GM12801 (cell line): ENCODE data around the gene RNF187.

ENCODE experiments used
- TF ChIP-seq, protein P1 (sequence below): IDR thresholded peaks from one replicate; pipeline ENCODE4 v1.5.1; 2011; ENCODE audit warnings: control low read depth; ENCODE audit not compliant: insufficient read length; ENCODE audit errors: extremely low read depth

Gene RNF187

DNA sequence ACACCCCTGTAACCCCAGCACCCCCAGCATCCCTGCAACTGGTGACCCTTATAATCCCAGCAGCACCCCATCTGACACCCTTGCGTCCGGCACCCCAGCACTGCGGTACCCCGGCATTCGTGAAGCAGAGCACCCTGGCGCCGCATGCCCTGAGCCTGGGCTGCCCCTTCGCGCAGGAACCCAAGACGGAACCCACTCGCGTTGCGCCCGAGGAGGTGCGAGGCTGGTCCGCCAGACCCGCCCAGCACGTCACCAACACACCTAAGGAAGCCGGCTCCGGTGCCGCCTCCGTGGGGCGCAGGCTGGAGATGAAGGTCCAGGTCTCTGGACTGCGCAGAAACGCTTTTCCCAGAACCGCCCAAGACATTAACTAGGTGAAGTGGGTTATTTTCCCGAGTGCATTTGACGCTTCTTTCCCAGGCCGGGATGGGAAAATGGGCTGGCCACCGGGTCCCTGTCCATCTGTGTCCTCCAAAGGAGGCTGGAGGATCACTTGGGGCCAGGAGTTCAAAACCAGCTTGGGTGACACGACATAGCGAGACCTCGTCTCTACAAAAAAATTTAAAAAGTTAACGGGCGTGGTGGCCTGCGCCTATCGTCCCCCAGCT, 15.9 kb upstream of the RNF187 start:
- TF ChIP-seq, protein P1, sequence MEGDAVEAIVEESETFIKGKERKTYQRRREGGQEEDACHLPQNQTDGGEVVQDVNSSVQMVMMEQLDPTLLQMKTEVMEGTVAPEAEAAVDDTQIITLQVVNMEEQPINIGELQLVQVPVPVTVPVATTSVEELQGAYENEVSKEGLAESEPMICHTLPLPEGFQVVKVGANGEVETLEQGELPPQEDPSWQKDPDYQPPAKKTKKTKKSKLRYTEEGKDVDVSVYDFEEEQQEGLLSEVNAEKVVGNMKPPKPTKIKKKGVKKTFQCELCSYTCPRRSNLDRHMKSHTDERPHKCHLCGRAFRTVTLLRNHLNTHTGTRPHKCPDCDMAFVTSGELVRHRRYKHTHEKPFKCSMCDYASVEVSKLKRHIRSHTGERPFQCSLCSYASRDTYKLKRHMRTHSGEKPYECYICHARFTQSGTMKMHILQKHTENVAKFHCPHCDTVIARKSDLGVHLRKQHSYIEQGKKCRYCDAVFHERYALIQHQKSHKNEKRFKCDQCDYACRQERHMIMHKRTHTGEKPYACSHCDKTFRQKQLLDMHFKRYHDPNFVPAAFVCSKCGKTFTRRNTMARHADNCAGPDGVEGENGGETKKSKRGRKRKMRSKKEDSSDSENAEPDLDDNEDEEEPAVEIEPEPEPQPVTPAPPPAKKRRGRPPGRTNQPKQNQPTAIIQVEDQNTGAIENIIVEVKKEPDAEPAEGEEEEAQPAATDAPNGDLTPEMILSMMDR: no peak

DNA sequence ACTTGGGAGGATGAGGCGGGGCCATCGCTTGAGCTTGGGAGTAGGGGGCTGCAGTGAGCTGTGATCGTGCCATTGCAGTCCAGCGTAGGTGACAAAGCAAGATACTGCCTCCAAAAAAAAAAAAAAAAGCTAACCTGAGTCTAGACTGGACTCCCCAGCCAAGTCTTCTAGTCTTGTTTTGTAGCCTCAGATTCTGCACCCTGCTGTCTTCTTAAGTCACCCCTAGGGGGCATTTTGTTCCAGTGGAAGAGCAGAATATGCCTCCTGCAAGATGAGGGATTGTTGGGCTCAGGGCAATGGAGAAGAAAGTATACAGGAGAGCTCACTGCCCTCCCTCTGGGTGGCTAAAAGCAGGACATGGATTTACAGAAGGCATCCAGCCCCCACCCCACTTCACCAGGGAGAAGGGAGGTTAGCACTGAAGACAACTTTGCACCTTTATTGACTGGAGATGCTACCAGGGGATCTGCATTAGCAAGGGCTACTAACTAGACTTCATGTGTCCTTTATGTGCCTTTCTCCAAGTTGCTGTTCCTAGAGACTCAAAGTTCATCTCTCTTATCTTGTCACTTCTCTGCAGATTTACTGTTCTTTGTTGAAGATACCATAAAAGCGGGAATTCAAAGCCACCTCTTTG, 15.3 kb upstream of the RNF187 start:
- TF ChIP-seq, protein P1: no peak

DNA sequence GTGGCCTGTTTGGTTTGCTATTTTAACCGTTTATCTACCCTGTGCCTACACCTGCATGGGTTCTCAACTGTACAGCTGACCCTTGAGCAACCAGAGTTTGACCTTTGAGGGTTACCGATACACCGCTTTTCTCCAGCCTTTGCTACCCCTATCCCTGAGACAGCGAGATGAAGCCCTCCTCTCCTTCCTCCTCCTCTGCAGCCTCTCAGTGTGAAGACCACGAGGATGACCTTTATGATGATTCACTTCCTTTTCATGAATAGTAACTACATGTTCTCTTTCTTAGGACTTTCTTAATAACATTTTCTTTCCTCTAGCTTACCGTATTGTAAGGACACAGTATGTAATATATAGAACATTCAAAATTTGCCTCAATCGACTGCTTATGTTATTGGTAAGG, 14.5 kb upstream of the RNF187 start:
- TF ChIP-seq, protein P1: no peak

- TF ChIP-seq, protein P1: no peak
These were observed 12.7 kb upstream of the RNF187 start for GRCh38 chr1:228474507-228474906.

DNA sequence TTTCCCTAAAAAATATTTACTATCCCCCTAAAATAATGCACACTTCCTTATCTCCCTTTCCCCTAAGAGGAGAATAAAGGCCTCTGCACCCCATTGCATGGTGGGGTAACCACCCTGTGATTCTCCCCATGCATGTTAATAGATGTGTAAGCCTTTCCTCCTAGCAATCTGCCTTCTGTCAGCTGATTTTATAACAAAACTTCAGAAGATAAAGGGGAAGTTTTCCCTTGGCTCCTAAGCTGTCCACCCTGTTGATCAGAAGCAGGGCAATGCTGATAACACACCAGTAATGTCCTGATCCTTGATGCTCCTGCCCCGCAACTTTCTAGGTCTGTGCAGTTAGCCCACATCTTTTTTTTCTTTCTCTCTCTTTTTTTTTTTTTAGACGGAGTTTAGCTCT, 11.4 kb upstream of the RNF187 start:
- TF ChIP-seq, protein P1: no peak

GRCh38 chr1:228477263-228477662, 9.9 kb upstream of the RNF187 start:
- TF ChIP-seq, protein P1: no peak

DNA sequence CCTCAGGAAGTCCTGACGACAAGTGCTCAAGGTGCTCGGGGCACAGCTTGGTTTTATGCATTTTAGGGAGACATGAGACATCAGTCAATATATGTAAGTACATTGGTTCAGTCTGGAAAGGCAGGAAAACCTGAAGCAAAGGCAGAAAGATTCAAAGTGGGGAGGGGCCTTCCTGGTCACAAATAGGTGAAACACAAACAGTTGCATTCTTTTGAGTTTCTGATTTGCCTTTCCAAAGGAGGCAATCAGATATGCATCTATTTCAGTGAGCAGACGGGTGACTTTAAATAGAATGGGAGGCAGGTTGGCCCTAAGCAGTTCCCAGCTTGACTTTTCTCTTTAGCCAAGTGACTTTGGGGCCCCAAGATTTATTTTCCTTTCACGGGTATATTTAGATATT, 8.9 kb upstream of the RNF187 start:
- TF ChIP-seq, protein P1: no peak
